PC-9 (cell line): Measurements from ENCODE around the gene SLC4A1. TPM values are rescaled to one million over a fixed set of nuclear protein-coding genes. Genes with fewer than 3 reads are reported as not detected.

Experiments used
- BruUV-seq: library from RNA; stranded (reverse); fragments of 400-500 nt; replicated peaks from 2 replicates; lab custom pipeline; 2021; lab: Mats Ljungman, UMichigan
- CTCF ChIA-PET: fragments of 300-600 bp; sonication (Branson Sonifier 250); formaldehyde crosslinking; loops from one replicate; lab custom pipeline; 2022; ENCODE audit warnings: antibody characterized with exemption; lab: Charles Lee
- POLR2A ChIA-PET: fragments of 300-600 bp; sonication (Branson Sonifier 250); formaldehyde crosslinking; loops from one replicate; lab custom pipeline; 2022; ENCODE audit warnings: antibody characterized with exemption; ENCODE audit not compliant: unreplicated experiment; lab: Charles Lee
- DNase-seq, 2 experiments: peaks; one replicate each; pipeline versions ENCODE4 v3.0.0 to v3.0.0-alpha.2; 2015 to 2022; ENCODE audit warnings: mixed read lengths in 1 of 2
- H2AFZ ChIP-seq: fragments of 200-600 bp; sonication (generic); 2 replicates; pipeline ENCODE4 v1.8.1; 2017; ENCODE audit warnings: antibody characterized with exemption
- H3F3A ChIP-seq: fragments of 200-600 bp; sonication (generic); 2 replicates; pipeline ENCODE4 v1.8.1; 2017; ENCODE audit warnings: antibody characterized with exemption, mild to moderate bottlenecking, low read depth; ENCODE audit not compliant: insufficient read depth
- H3K27ac ChIP-seq: fragments of 200-600 bp; sonication (generic); 2 replicates; pipeline ENCODE4 v1.6.1; 2016; ENCODE audit warnings: mixed run types
- H3K27me3 ChIP-seq: fragments of 200-600 bp; sonication (generic); 2 replicates; pipeline ENCODE4 v1.6.1; 2016; ENCODE audit warnings: low read depth, mixed run types; ENCODE audit not compliant: insufficient read depth
- H3K36me3 ChIP-seq: fragments of 200-600 bp; sonication (generic); 2 replicates; pipeline ENCODE4 v1.6.1; 2016; ENCODE audit warnings: low read depth, mixed run types
- H3K4me1 ChIP-seq: fragments of 200-600 bp; sonication (generic); replicated peaks from 2 replicates; pipeline ENCODE4 v1.6.1; 2016; ENCODE audit warnings: mixed run types; ENCODE audit not compliant: insufficient read depth
- H3K4me2 ChIP-seq: fragments of 200-600 bp; sonication (generic); 2 replicates; pipeline ENCODE4 v1.6.1; 2017; ENCODE audit warnings: mixed run types
- H3K4me3 ChIP-seq: fragments of 200-600 bp; sonication (generic); 2 replicates; pipeline ENCODE4 v1.6.1; 2016; ENCODE audit warnings: mixed run types
- H3K79me2 ChIP-seq: fragments of 200-600 bp; sonication (generic); 2 replicates; pipeline ENCODE4 v1.6.1; 2017; ENCODE audit warnings: low read depth, mixed run types
- H3K9me2 ChIP-seq: fragments of 200-600 bp; sonication (generic); 2 replicates; pipeline ENCODE4 v1.8.1; 2017; ENCODE audit warnings: mild to moderate bottlenecking; ENCODE audit not compliant: insufficient read depth
- H3K9me3 ChIP-seq: fragments of 200-600 bp; sonication (generic); 2 replicates; pipeline ENCODE4 v1.8.1; 2016; ENCODE audit warnings: low read depth; ENCODE audit not compliant: insufficient read depth
- H4K20me1 ChIP-seq: fragments of 200-600 bp; sonication (generic); 2 replicates; pipeline ENCODE4 v1.8.1; 2017; ENCODE audit not compliant: insufficient read depth
- EZH2 ChIP-seq: fragments of 200-600 bp; sonication (generic); IDR thresholded peaks from 2 replicates; pipeline ENCODE4 v1.8.0; 2017; ENCODE audit warnings: antibody characterized with exemption, low read depth
- intact Hi-C: fragments of 100-400 bp; cut with micrococcal nuclease; formaldehyde crosslinking; loops from one replicate; pipeline ENCODE4 v1.10.0; 2022; ENCODE audit not compliant: unreplicated experiment
- total RNA-seq: library from RNA; stranded (reverse); gene quantifications from 2 replicates; pipeline ENCODE4 v1.2.3, GENCODE V29; 2021
- TF ChIP-seq, protein P1 (sequence below): fragments of 200-600 bp; sonication (generic); conservative IDR thresholded peaks from 2 replicates; pipeline ENCODE4 v1.6.1; 2017; ENCODE audit warnings: mixed run types, antibody characterized with exemption, mild to moderate bottlenecking, moderate library complexity

Gene SLC4A1
- total RNA-seq, 1 experiment from 2014 or later, result not detected

GRCh38 chr17:44213403-44214229 lies 54.3 kb downstream of the SLC4A1 start:
- Histone ChIP-seq H2AFZ (no peak overlapping the region), H3K9me3 (no peaks in the 10 kb centered on the region), H3K27me3 (no peaks in the 10 kb centered on the region), H3K9me2 (no peaks in the 10 kb centered on the region), H3K4me2 (no peak overlapping the region), H3F3A (peaks cover 34% of the 10 kb centered on the region), H3K36me3 (peaks cover 42% of the 10 kb centered on the region), H3K79me2 (peaks cover 24% of the 10 kb centered on the region), H4K20me1 (no peaks in the 10 kb centered on the region), H3K4me3 (no peak overlapping the region), H3K4me1 (peaks cover 26% of the 10 kb centered on the region), H3K27ac (no peak overlapping the region)
- intact Hi-C loops, result no loop called here
- ChIA-PET POLR2A (interaction anchor here (0.6 kb wide), 1 partner anchor 28 kb away, joined by 3 read pairs; no protein-coding TSS in a partner anchor), CTCF (no interaction called here)
- no TSS peak for BruUV-seq
- DNase-seq, result no peak
- TF ChIP-seq EZH2, result no peak
- TF ChIP-seq, protein P1, sequence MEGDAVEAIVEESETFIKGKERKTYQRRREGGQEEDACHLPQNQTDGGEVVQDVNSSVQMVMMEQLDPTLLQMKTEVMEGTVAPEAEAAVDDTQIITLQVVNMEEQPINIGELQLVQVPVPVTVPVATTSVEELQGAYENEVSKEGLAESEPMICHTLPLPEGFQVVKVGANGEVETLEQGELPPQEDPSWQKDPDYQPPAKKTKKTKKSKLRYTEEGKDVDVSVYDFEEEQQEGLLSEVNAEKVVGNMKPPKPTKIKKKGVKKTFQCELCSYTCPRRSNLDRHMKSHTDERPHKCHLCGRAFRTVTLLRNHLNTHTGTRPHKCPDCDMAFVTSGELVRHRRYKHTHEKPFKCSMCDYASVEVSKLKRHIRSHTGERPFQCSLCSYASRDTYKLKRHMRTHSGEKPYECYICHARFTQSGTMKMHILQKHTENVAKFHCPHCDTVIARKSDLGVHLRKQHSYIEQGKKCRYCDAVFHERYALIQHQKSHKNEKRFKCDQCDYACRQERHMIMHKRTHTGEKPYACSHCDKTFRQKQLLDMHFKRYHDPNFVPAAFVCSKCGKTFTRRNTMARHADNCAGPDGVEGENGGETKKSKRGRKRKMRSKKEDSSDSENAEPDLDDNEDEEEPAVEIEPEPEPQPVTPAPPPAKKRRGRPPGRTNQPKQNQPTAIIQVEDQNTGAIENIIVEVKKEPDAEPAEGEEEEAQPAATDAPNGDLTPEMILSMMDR, result no peak

GRCh38 chr17:44212507-44213402 lies 55.2 kb downstream of the SLC4A1 start:
- ChIA-PET CTCF (no interaction called here), POLR2A (no interaction called here)
- no peak for DNase-seq
- H2AFZ ChIP-seq, result no peak overlapping the region
- peaks cover 18% of the 10 kb centered on the region for H3K79me2 ChIP-seq
- H3K4me2 ChIP-seq, result no peak overlapping the region
- TF ChIP-seq EZH2, result no peak
- no peaks in the 10 kb centered on the region for H3K27me3 ChIP-seq
- intact Hi-C loops, result no loop called here
- H3K36me3 ChIP-seq, result peaks cover 42% of the 10 kb centered on the region
- H3K9me2 ChIP-seq, result no peaks in the 10 kb centered on the region
- no peaks in the 10 kb centered on the region for H4K20me1 ChIP-seq
- no peak overlapping the region for H3K4me3 ChIP-seq
- no TSS peak for BruUV-seq
- H3K9me3 ChIP-seq, result no peaks in the 10 kb centered on the region
- peaks cover 31% of the 10 kb centered on the region for H3K4me1 ChIP-seq
- H3F3A ChIP-seq, result peaks cover 39% of the 10 kb centered on the region
- no peak overlapping the region for H3K27ac ChIP-seq

DNA sequence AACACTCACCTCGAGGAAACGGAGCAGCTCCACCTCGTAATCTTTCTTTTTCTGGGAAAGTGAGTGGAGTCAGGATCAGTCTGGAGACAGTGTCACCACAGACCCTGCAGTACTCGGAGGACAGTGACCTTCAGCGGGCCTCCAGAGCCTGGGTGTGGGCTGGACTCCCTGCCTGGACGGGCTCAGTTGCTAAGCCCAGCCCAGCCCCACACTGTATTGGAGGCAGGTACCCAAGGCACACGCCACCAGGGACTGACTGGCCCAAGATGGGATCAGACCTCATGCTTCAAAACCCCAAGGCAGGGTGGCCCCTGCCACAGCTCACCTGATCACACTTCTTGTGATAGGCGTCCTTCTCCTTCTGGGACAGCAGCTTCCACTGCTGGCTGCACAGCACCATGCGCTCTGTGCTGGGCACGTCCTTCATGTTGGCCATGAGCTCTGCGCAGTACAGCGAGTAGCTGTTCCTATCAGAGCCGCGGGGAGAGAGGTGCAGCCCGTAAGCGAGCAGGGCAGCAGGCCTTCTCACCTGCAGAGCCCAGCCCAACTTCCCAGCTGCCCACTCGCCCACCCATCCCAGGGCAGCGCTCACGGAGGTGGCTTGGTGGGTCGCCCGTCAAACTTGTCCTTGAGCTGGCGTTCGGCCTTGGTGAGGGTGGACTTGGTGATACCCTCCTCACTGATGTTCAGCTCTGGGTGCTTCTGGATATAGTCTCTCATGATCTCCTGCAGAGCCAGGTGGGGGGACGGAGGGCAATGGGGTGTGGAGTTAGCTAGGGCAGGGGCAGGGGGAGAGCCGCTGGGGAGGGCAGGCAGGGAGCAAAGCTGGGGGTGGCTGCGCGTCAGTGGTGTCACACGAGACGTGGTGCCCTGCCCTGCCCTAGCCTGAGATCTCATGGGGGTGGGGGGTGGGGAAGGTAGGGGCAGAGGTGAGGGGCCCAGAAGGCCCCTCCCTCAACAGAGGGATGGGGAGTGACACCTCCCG lies 56.4 kb downstream of the SLC4A1 start:
- Histone ChIP-seq H2AFZ (no peak overlapping the region), H3K79me2 (peaks cover 7% of the 10 kb centered on the region), H3F3A (peaks cover 36% of the 10 kb centered on the region), H3K4me3 (no peak overlapping the region), H4K20me1 (no peaks in the 10 kb centered on the region), H3K9me3 (no peaks in the 10 kb centered on the region), H3K27me3 (no peaks in the 10 kb centered on the region), H3K4me1 (peaks cover 21% of the 10 kb centered on the region), H3K9me2 (no peaks in the 10 kb centered on the region), H3K27ac (no peak overlapping the region), H3K36me3 (peaks cover 37% of the 10 kb centered on the region), H3K4me2 (no peak overlapping the region)
- intact Hi-C loops, result no loop called here
- DNase-seq, result no peak
- POLR2A ChIA-PET, result interaction anchor here (0.7 kb wide), 1 partner anchor 412 kb away, joined by 3 read pairs; no protein-coding TSS in a partner anchor
- CTCF ChIA-PET, result no interaction called here
- TF ChIP-seq, protein P1, result no peak
- TF ChIP-seq EZH2, result no peak
- no TSS peak for BruUV-seq
